Measurements from ENCODE around the gene CCL20.

GRCh38 chr2:227793148-227793712 lies 20.4 kb upstream of the CCL20 start:
- no peak for TF ChIP-seq REST (IDR thresholded peaks at IDR 0.05; ENCODE audit: low read depth)
- TF ChIP-seq YY1 (IDR thresholded peaks at IDR 0.05; ENCODE audit: low read depth), result no peak
- no peak for TF ChIP-seq EGR1 (IDR thresholded peaks at IDR 0.05)
- no peak for TF ChIP-seq FOXM1 (IDR thresholded peaks at IDR 0.05; ENCODE audit: borderline replicate concordance, low read depth)
- no peak for TF ChIP-seq NFIC (IDR thresholded peaks at IDR 0.05)
